SJSA1 (cell line): ENCODE results near the gene EFEMP1. TPM values are rescaled to one million over a fixed set of nuclear protein-coding genes. Genes with fewer than 3 reads are reported as not detected.

ENCODE experiments used
- DNase-seq, 2 experiments: peaks; one replicate each; pipeline ENCODE4 v3.0.0-alpha.2; 2015 to 2020; ENCODE audit warnings: low spot score in 2 of 2, low read depth in 1 of 2
- H3K27ac ChIP-seq: fragments of 250-450 bp; sonication (Bioruptor Pico); 2 replicates; pipeline ENCODE4 v1.5.1; 2020; ENCODE audit warnings: mild to moderate bottlenecking, moderate library complexity
- H3K27me3 ChIP-seq: fragments of 250-450 bp; sonication (Bioruptor Pico); replicated peaks from 2 replicates; pipeline ENCODE4 v1.5.1; 2020; ENCODE audit warnings: mild to moderate bottlenecking, moderate library complexity
- H3K36me3 ChIP-seq: fragments of 250-450 bp; sonication (Bioruptor Pico); 2 replicates; pipeline ENCODE4 v1.5.1; 2020; ENCODE audit warnings: mild to moderate bottlenecking
- H3K4me1 ChIP-seq: fragments of 250-450 bp; sonication (Bioruptor Pico); replicated peaks from 2 replicates; pipeline ENCODE4 v1.6.1; 2021; ENCODE audit warnings: mild to moderate bottlenecking
- H3K4me3 ChIP-seq: fragments of 250-450 bp; sonication (Bioruptor Pico); 2 replicates; pipeline ENCODE4 v1.5.1; 2020; ENCODE audit warnings: mild to moderate bottlenecking
- H3K9me3 ChIP-seq: fragments of 250-450 bp; sonication (Bioruptor Pico); replicated peaks from 2 replicates; pipeline ENCODE4 v1.5.1; 2020; ENCODE audit warnings: mild to moderate bottlenecking
- total RNA-seq: library from RNA; depleted of rRNA; stranded (reverse); fragments of >200 nt; shearing (Covaris generic); gene quantifications from 2 replicates; pipeline ENCODE4 v1.2.3, GENCODE V29; 2014; rRNA removed

EFEMP1 gene
- 283 and 287 TPM in 2 replicates for total RNA-seq

GRCh38 chr2:55923091-55923981 lies at the start of gene EFEMP1:
TSS of gene EFEMP1 (minus strand) at chr2:55923782. CDS start at chr2:55922440, 1,342 bp downstream.
- Histone ChIP-seq H3K36me3 (peaks cover 26% of the 10 kb centered on the region), H3K4me1 (peaks cover 21% of the 10 kb centered on the region), H3K27me3 (no peaks in the 10 kb centered on the region), H3K4me3 (peak within 1 kb of the TSS; percentile 62), H3K27ac (no peak within 1 kb of the TSS), H3K9me3 (no peaks in the 10 kb centered on the region)
- DNase-seq = peak; percentile 64 to 79

- DNase-seq = no peak
- Histone ChIP-seq H3K9me3 (0 out of 2 replicates have a peak, but pooled peaks cover 4% of the 10 kb centered on the region), H3K4me1 (peaks cover 46% of the 10 kb centered on the region), H3K4me3 (no peak overlapping the region), H3K27ac (0 out of 2 replicates have a peak overlapping the region, but pooled peaks have one; percentile 69), H3K36me3 (peaks cover 4% of the 10 kb centered on the region; the same call in 1 of the 2 replicates), H3K27me3 (no peaks in the 10 kb centered on the region)
Measured at GRCh38 chr2:55970500-55970899, 46.9 kb upstream of the EFEMP1 start.

GRCh38 chr2:55968941-55969340 lies 45.4 kb upstream of the EFEMP1 start:
- Histone ChIP-seq H3K27ac (peak overlapping the region; percentile 69), H3K27me3 (no peaks in the 10 kb centered on the region), H3K4me1 (peaks cover 58% of the 10 kb centered on the region), H3K9me3 (0 out of 2 replicates have a peak, but pooled peaks cover 4% of the 10 kb centered on the region), H3K4me3 (no peak overlapping the region), H3K36me3 (peaks cover 4% of the 10 kb centered on the region; the same call in 1 of the 2 replicates)
- peak; percentile 86 to 97 for DNase-seq

GRCh38 chr2:55966401-55967118 lies 43.0 kb upstream of the EFEMP1 start:
- H3K36me3 ChIP-seq = peaks cover 4% of the 10 kb centered on the region; the same call in 1 of the 2 replicates
- peaks cover 61% of the 10 kb centered on the region for H3K4me1 ChIP-seq
- 0 out of 2 replicates have a peak, but pooled peaks cover 4% of the 10 kb centered on the region for H3K9me3 ChIP-seq
- DNase-seq = peak in 1 of 2 experiments; percentile 38
- no peaks in the 10 kb centered on the region for H3K27me3 ChIP-seq
- H3K4me3 ChIP-seq = no peak overlapping the region
- H3K27ac ChIP-seq = peak overlapping the region; percentile 31

GRCh38 chr2:55965966-55966365 lies 42.4 kb upstream of the EFEMP1 start:
- DNase-seq = no peak
- H3K9me3 ChIP-seq = 0 out of 2 replicates have a peak, but pooled peaks cover 4% of the 10 kb centered on the region
- peaks cover 67% of the 10 kb centered on the region for H3K4me1 ChIP-seq
- H3K4me3 ChIP-seq = no peak overlapping the region
- no peaks in the 10 kb centered on the region for H3K27me3 ChIP-seq
- peak overlapping the region; percentile 31 for H3K27ac ChIP-seq
- H3K36me3 ChIP-seq = peaks cover 4% of the 10 kb centered on the region; the same call in 1 of the 2 replicates

- Histone ChIP-seq H3K36me3 (peaks cover 4% of the 10 kb centered on the region; the same call in 1 of the 2 replicates), H3K27ac (no peak overlapping the region), H3K4me3 (no peak overlapping the region), H3K27me3 (no peaks in the 10 kb centered on the region), H3K9me3 (0 out of 2 replicates have a peak, but pooled peaks cover 4% of the 10 kb centered on the region), H3K4me1 (peaks cover 64% of the 10 kb centered on the region)
- no peak for DNase-seq
Measured at GRCh38 chr2:55965276-55965675, 41.7 kb upstream of the EFEMP1 start.

GRCh38 chr2:55962915-55963314 lies 39.3 kb upstream of the EFEMP1 start:
- Histone ChIP-seq H3K9me3 (0 out of 2 replicates have a peak, but pooled peaks cover 2% of the 10 kb centered on the region), H3K27me3 (no peaks in the 10 kb centered on the region), H3K4me1 (peaks cover 62% of the 10 kb centered on the region), H3K27ac (no peak overlapping the region), H3K4me3 (no peak overlapping the region), H3K36me3 (peaks cover 2% of the 10 kb centered on the region; the same call in 1 of the 2 replicates)
- DNase-seq = no peak

GRCh38 chr2:55961318-55961911 lies 37.8 kb upstream of the EFEMP1 start:
- Histone ChIP-seq H3K27me3 (no peaks in the 10 kb centered on the region), H3K4me1 (peaks cover 63% of the 10 kb centered on the region), H3K4me3 (no peak overlapping the region), H3K27ac (peak overlapping the region; percentile 52), H3K36me3 (no peaks in the 10 kb centered on the region), H3K9me3 (no peaks in the 10 kb centered on the region)
- peak in 1 of 2 experiments; percentile 62 for DNase-seq

- H3K9me3 ChIP-seq = no peaks in the 10 kb centered on the region; the same call in 1 of the 2 replicates
- H3K4me1 ChIP-seq = peaks cover 55% of the 10 kb centered on the region
- DNase-seq = no peak
- H3K36me3 ChIP-seq = no peaks in the 10 kb centered on the region
- H3K27me3 ChIP-seq = no peaks in the 10 kb centered on the region
- H3K27ac ChIP-seq = peak overlapping the region; percentile 87
- no peak overlapping the region for H3K4me3 ChIP-seq
Measured at GRCh38 chr2:55958756-55959155, 35.2 kb upstream of the EFEMP1 start.

- no peak for DNase-seq
- no peaks in the 10 kb centered on the region; the same call in 1 of the 2 replicates for H3K9me3 ChIP-seq
- H3K4me1 ChIP-seq = peaks cover 55% of the 10 kb centered on the region
- no peak overlapping the region for H3K4me3 ChIP-seq
- no peaks in the 10 kb centered on the region for H3K27me3 ChIP-seq
- no peaks in the 10 kb centered on the region for H3K36me3 ChIP-seq
- no peak overlapping the region for H3K27ac ChIP-seq
Measured at GRCh38 chr2:55957142-55957541, 33.6 kb upstream of the EFEMP1 start.

GRCh38 chr2:55954306-55955035 lies 30.9 kb upstream of the EFEMP1 start:
- Histone ChIP-seq H3K4me3 (no peak overlapping the region), H3K27me3 (no peaks in the 10 kb centered on the region), H3K36me3 (no peaks in the 10 kb centered on the region), H3K27ac (peak overlapping the region; percentile 39), H3K9me3 (no peaks in the 10 kb centered on the region; the same call in 1 of the 2 replicates), H3K4me1 (peaks cover 38% of the 10 kb centered on the region)
- DNase-seq = peak in 1 of 2 experiments; percentile 42

- Histone ChIP-seq H3K4me1 (peaks cover 34% of the 10 kb centered on the region), H3K4me3 (no peak overlapping the region), H3K36me3 (no peaks in the 10 kb centered on the region), H3K27ac (no peak overlapping the region), H3K9me3 (no peaks in the 10 kb centered on the region; the same call in 1 of the 2 replicates), H3K27me3 (no peaks in the 10 kb centered on the region)
- DNase-seq = no peak
Measured at GRCh38 chr2:55952415-55952814, 28.8 kb upstream of the EFEMP1 start.
